ENCODE measurements around the gene FNDC10. TPM values are rescaled to one million over a fixed set of nuclear protein-coding genes. Genes with fewer than 3 reads are reported as not detected.

The FNDC10 gene
- total RNA-seq, 1 experiment from 2014 or later = 25.6 TPM

Other genes starting within 250 kb of the FNDC10 start
- gene MXRA8, start 241.6 kb downstream of the FNDC10 start, total RNA-seq (2014; rRNA removed; shearing (Covaris generic)) = 54.2 and 80.1 TPM in 2 replicates
- 275 and 320 TPM in 2 replicates for gene AURKAIP1, start 224.9 kb downstream of the FNDC10 start, total RNA-seq (2014; rRNA removed; shearing (Covaris generic))
- gene CCNL2, start 200.8 kb downstream of the FNDC10 start, total RNA-seq (2014; rRNA removed; shearing (Covaris generic)) = 147 and 200 TPM in 2 replicates
- 184 and 267 TPM in 2 replicates for gene MRPL20, start 192.8 kb downstream of the FNDC10 start, total RNA-seq (2014; rRNA removed; shearing (Covaris generic))
- gene ANKRD65, start 178.9 kb downstream of the FNDC10 start, total RNA-seq (2014; rRNA removed; shearing (Covaris generic)) = 0.67 TPM in 1 of 2 replicates, not detected in the other
- gene VWA1, start 164.4 kb downstream of the FNDC10 start, total RNA-seq (2014; rRNA removed; shearing (Covaris generic)) = 32.1 and 37.1 TPM in 2 replicates
- gene ATAD3C, start 150.4 kb downstream of the FNDC10 start, total RNA-seq (2014; rRNA removed; shearing (Covaris generic)) = 0.14 and 0.74 TPM in 2 replicates
- gene ATAD3B, start 128.4 kb downstream of the FNDC10 start, total RNA-seq (2014; rRNA removed; shearing (Covaris generic)) = 43.5 and 44.1 TPM in 2 replicates
- gene ATAD3A, start 88.0 kb downstream of the FNDC10 start, total RNA-seq (2014; rRNA removed; shearing (Covaris generic)) = 105 and 113 TPM in 2 replicates
- gene TMEM240, start 59.5 kb downstream of the FNDC10 start, total RNA-seq (2014; rRNA removed; shearing (Covaris generic)) = 13.6 and 14.3 TPM in 2 replicates
- gene SSU72, start 25.3 kb downstream of the FNDC10 start, total RNA-seq (2014; rRNA removed; shearing (Covaris generic)) = 80.7 and 94.3 TPM in 2 replicates
- gene MIB2, start 15.4 kb upstream of the FNDC10 start, total RNA-seq (2014; rRNA removed; shearing (Covaris generic)) = 45.7 and 89.0 TPM in 2 replicates
- 11.9 and 15.7 TPM in 2 replicates for gene MMP23B, start 32.0 kb upstream of the FNDC10 start, total RNA-seq (2014; rRNA removed; shearing (Covaris generic))
- 12.0 and 16.8 TPM in 2 replicates for gene CDK11B, start 58.9 kb upstream of the FNDC10 start, total RNA-seq (2014; rRNA removed; shearing (Covaris generic))
- gene SLC35E2B, start 92.7 kb upstream of the FNDC10 start, total RNA-seq (2014; rRNA removed; shearing (Covaris generic)) = 47.4 and 54.8 TPM in 2 replicates
- gene CDK11A, start 124.2 kb upstream of the FNDC10 start, total RNA-seq (2014; rRNA removed; shearing (Covaris generic)) = 18.6 and 26.2 TPM in 2 replicates
- 111 and 175 TPM in 2 replicates for gene NADK, start 178.3 kb upstream of the FNDC10 start, total RNA-seq (2014; rRNA removed; shearing (Covaris generic))